ENCODE measurements around the gene PLB1.

The PLB1 gene

GRCh38 chr2:28564346-28564745 is 68.5 kb downstream of the PLB1 start:
- no peak for DNase-seq (ENCODE audit: low read depth)

- no peak for DNase-seq (ENCODE audit: low read depth)
These were observed 69.2 kb downstream of the PLB1 start for GRCh38 chr2:28565033-28565432.

- DNase-seq (ENCODE audit: low read depth): no peak
These were observed 69.9 kb downstream of the PLB1 start for GRCh38 chr2:28565720-28566295.

- DNase-seq (ENCODE audit: low read depth): peak; percentile 82
These were observed 70.7 kb downstream of the PLB1 start for GRCh38 chr2:28566521-28567041.

GRCh38 chr2:28567061-28567471 is 71.2 kb downstream of the PLB1 start:
- DNase-seq (ENCODE audit: low read depth): no peak

GRCh38 chr2:28568036-28568435 is 72.2 kb downstream of the PLB1 start:
- DNase-seq (ENCODE audit: low read depth): no peak

GRCh38 chr2:28568533-28568932 is 72.7 kb downstream of the PLB1 start:
- DNase-seq (ENCODE audit: low read depth): no peak

GRCh38 chr2:28570431-28570830 is 74.6 kb downstream of the PLB1 start:
- DNase-seq (ENCODE audit: low read depth): no peak

GRCh38 chr2:28576714-28577113 is 80.9 kb downstream of the PLB1 start:
- no peak for DNase-seq (ENCODE audit: low read depth)

- DNase-seq (ENCODE audit: low read depth): no peak
These were observed 82.2 kb downstream of the PLB1 start for GRCh38 chr2:28577791-28578680.

- no peak for DNase-seq (ENCODE audit: low read depth)
These were observed 82.9 kb downstream of the PLB1 start for GRCh38 chr2:28578774-28579173.

- DNase-seq (ENCODE audit: low read depth): no peak
These were observed 83.7 kb downstream of the PLB1 start for GRCh38 chr2:28579606-28580005.

- DNase-seq (ENCODE audit: low read depth): no peak
These were observed 84.2 kb downstream of the PLB1 start for GRCh38 chr2:28580078-28580477.

- DNase-seq (ENCODE audit: low read depth): no peak
These were observed 85.5 kb downstream of the PLB1 start for GRCh38 chr2:28581312-28581711.

GRCh38 chr2:28582152-28582551 is 86.3 kb downstream of the PLB1 start:
- DNase-seq (ENCODE audit: low read depth): no peak

GRCh38 chr2:28582595-28582994 is 86.7 kb downstream of the PLB1 start:
- DNase-seq (ENCODE audit: low read depth): no peak

- DNase-seq (ENCODE audit: low read depth): peak; percentile 58
These were observed 88.2 kb downstream of the PLB1 start for GRCh38 chr2:28583899-28584553.

GRCh38 chr2:28586867-28587266 is 91.0 kb downstream of the PLB1 start:
- peak; percentile 17 for DNase-seq (ENCODE audit: low read depth)

- DNase-seq (ENCODE audit: low read depth): no peak
These were observed 91.8 kb downstream of the PLB1 start for GRCh38 chr2:28587526-28588291.

GRCh38 chr2:28588292-28588670 is 92.4 kb downstream of the PLB1 start:
- no peak for DNase-seq (ENCODE audit: low read depth)

- DNase-seq (ENCODE audit: low read depth): no peak
These were observed 94.0 kb downstream of the PLB1 start for GRCh38 chr2:28589746-28590463.

All from stimulated activated CD8-positive, alpha-beta memory T cell treated with anti-CD3 and anti-CD28 coated beads, Interleukin-12 subunit alpha, Interleukin-12 subunit beta, amount 100 ng/mL, for 4 hours (primary cell).